HPDE6-E6E7 (cell line): Measurements from ENCODE around the gene ATG13.
"Not testable (repeated sequence)": the region's sequence is repeated elsewhere in the genome, so short reads cannot be mapped to it uniquely, and the experiment has no call there.

Experiments used
- DNase-seq: peaks from one replicate; pipeline ENCODE4 v3.0.0; 2011; ENCODE audit warnings: missing footprints; ENCODE audit errors: extremely low spot score

The ATG13 gene

DNA sequence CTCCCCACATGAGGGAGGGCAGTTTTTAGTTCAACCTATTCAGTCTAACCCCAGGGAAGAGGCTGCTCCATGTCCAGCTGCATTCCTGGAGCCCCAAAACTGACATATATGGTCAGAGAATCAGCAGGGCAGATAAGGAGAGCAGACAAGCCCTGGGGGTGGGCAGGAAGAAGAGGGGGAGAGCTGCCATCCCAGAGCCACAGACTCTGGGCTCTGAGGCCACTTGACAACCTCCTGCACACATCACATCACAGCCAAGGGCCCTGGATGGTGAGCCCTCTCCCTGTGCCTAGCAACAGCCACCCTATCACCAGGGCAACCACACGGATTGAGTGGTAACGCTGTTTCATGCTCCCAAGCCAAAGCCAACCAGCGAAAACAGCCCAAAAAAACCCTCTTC, 80.0 kb downstream of the ATG13 start:
- no peak for DNase-seq

DNA sequence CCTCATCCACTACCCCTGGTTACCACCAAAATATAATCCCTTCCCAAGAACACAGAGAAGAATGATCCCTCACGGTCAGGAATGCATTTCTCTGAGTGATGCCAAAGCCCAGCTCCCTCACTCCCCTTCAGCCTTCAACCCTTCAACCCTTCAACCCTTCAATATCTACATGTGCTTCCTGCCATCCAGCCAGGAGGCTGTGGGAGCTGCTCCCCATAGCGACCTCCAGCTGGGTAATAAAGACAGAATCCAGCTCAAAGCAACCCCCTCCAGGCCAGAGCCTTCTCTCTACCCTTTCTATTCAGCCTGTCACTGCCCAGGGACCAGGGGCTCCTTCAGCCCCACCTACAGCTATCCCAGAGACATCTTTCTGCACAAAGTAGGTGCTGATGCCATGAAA, 80.4 kb downstream of the ATG13 start:
- DNase-seq = no peak

DNA sequence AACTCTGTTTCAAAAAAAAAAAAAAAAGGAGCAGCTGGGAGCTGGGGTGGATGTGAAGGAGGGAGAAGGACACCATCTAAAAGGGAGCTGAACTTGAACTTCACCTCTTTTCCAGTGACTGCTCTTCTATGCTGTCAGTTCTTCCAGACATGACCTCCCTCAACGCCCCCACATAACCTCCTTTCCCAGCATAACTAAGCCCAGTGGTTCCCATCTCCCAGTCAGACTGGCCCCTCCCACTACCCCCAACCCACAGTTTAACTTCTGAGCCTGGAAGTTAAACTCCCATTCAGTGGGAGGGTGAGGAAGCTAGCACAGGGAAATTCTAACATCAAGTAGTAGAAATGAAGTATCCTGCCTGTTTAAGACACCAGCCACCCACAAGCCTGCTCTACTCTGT, 81.2 kb downstream of the ATG13 start:
- no peak for DNase-seq

DNA sequence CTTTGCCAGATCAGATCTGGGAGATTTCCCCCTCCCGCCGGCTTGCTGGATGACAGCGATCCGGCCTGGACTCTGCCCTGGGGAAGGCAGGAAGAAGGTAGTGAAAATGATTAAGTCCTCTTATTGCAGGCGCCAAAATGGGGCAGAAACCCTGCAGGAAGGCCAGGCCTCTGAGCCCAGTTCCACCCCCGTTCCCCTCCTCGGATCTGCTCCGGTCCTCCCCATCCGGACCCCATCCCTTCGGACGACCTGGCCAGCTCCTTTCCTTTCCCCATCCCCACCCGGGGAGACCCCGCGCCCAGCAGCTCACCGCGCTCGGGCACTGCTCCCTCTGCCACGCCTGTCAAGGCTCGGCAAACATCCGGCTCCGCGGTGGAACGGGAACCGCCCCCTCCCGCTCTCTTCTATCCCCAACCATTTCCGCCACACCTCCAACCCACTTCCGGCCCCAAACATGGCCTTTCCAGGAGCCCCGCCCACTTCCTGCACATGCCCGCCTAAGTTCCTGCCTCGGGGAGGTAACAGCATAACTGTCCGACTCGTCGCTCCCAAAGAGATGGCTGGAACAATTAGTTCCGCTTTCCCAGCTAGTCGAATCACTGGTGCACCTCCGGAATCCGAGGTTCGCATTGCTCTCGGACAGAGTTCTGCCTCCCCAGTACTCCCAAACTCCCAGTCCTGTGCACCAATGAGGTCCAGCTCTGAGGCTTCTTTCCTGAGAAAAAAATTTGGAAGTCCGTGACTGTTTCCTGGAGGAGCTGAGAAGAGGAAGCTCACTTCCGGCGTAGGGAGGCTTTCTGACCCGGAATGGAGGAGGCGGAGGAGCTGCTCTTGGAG, 83.1 kb downstream of the ATG13 start, which contains the start of the genes ARHGAP1 and ZNF408:
Gene ARHGAP1, minus strand, starts transcription at position 379 of the 837 bp plus-strand sequence. CDS start 4,512 bp downstream, outside the sequence.
Gene ZNF408, plus strand, starts transcription at position 791 of the 837 bp plus-strand sequence. Its CDS starts 17 bp downstream, at position 808.
- peak; percentile 88 for DNase-seq

DNA sequence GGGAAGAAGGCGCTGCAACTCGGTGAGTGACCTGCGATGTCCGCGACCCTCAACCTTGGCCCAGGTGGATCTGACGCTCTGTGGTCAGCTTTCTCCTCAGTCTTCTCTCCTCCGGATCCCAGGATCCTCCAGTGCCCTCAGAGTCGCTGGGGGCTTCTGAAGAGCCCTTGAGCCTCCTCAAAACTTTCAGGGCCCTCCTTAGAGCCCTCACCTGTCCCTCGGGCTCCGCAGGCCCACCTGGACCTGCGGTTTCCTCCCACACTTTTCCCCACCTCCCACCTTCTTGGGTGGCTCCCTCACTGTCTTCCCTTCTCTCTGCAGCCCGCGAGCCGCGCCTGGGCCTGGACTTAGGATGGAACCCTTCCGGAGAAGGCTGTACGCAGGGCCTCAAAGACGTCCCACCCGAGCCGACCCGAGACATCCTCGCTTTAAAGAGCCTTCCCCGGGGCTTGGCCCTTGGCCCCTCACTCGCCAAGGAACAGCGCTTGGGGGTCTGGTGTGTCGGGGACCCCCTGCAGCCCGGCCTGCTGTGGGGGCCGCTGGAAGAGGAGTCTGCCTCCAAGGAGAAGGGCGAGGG, 83.8 kb downstream of the ATG13 start:
- DNase-seq = no peak

DNA sequence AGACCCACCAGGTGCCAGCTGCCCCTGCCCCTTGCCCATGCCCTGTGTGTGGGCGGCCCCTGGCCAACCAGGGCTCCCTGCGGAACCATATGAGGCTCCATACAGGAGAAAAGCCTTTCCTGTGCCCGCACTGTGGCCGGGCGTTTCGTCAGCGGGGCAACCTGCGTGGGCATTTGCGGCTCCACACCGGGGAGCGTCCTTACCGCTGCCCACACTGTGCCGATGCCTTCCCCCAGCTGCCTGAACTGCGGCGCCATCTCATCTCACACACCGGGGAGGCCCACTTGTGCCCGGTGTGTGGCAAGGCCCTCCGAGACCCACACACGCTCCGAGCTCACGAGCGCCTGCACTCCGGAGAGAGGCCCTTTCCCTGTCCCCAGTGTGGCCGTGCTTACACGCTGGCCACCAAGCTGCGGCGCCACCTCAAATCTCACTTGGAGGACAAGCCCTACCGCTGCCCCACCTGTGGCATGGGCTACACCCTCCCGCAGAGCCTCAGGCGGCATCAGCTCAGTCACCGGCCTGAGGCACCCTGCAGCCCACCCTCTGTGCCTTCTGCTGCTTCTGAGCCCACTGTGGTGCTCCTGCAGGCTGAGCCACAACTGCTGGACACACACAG, 87.8 kb downstream of the ATG13 start:
- no peak for DNase-seq

DNA sequence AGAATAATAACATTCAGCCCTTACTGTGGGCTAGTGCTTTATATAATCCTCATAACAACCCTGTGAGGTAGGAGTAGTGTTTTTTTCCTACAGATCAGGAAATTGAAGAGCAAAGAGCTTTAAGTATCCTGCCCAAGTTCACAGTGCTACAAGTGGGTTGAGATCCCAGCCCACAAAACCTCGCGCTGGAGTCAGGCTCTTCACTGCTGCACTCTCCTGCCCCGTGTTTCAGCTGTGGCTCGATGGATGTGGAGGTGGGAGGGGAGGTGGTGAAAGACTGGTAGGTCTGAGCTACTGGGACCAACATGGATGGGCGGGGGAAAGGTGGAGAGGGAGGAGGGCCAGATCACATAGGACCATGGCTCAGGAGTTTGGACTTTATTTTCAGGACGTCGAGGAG, 89.5 kb downstream of the ATG13 start:
- DNase-seq = no peak

DNA sequence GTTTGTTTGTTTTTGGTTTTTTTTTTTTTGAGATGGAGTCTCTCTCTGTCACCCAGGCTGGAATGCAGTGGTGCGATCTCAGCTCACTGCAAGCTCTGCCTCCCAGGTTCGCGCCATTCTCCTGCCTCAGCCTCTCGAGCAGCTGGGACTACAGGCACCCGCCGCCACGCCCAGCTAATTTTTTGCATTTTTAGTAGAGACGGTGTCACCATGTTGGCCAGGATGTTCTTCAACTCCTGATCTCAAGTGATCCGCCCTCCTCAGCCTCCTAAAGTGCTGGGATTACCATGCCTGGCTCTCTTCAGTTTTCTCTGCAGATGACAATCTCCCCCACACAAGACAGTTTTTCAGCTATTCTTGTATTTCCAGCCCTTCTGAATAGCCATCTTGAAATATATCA, 92.0 kb downstream of the ATG13 start:
- DNase-seq = not testable (repeated sequence)

DNA sequence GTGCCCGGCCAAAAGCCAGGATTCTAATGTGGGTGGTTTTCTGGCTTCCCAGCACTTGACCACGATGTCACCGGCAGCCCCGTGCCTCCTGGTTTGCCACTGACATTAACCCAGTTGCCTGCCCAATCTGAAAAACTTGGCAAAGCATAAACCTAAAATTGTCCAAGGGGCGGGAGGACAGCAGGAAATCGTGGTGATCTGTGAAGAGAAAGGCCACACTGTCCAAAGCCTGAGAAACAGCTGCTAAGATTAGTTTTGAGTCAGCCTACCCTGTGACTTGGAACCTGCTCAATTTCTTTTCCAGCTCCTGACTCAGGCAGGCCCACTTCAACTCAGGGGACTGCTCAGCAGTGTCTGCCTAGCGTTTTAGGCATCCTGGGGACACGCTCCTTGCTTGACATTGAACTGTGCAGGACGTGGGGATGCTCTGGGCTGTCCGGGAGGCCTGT, 93.5 kb downstream of the ATG13 start:
- DNase-seq = no peak

DNA sequence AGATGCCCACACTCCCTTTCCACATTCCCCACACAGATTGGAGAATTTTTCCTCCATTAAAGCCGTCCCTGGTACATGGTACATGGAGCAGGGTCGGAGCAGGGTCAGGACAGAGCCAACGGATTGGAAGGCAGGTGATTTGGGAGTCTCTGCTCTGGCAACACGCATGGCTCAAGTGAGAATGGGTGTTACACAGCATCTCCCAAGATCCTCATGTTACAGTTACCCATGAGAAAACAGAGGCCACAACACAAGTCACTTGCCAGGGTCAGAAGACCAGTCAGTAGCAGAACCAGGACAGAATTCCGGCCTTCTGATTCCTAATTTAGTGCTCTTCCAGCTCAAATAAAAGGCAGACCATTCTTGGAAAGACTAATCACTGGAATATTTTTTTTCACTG, 94.0 kb downstream of the ATG13 start:
- no peak for DNase-seq

DNA sequence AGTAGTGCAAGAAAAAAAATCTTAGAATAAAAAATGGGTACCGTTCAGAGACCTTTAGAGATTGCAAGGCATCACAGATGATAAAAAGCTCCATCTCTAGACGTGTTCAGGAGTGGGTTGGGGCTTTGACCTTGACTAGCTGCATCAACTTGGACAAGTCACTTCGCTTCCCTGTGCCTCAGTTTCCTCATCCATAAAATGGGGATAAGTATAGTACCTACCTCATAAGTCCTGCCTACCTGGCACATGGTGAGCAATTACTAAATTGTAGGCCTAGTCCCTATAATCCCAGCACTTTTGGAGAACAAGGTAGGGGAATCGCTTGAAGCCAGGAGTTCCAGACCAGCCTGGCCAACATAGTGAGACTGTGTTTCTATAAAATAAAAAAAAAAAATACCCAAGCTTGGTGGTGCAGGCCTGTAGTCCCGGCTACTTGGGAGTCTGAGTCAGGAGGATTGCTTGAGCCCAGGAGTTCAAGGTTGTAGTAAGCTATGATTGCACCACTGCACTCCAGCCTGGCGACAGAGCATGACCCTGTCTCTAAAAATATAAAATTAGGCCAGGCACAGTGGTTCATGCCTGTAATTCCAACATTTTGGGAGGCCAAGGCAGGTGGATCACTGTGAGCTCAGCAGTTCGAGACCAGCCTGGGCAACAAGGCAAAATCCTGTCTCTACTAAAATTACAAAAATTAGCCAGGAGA, 95.7 kb downstream of the ATG13 start:
- DNase-seq = no peak

DNA sequence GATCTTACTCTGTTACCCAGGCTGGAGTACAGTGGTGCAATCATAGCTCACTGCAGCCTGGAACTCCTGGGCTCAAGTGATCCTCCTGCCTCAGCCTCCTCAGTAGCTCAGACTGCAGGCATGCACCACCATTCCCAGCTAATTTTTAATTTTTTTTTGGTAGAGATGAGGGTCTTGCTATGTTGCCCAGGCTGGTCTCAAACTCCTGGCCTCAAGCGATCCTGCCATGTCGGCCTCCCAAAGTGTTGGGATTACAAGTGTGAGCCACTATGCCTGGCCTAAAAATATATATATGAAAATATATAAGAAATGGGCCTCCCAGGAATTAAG, 100.4 kb downstream of the ATG13 start:
- DNase-seq = not testable (repeated sequence)

DNA sequence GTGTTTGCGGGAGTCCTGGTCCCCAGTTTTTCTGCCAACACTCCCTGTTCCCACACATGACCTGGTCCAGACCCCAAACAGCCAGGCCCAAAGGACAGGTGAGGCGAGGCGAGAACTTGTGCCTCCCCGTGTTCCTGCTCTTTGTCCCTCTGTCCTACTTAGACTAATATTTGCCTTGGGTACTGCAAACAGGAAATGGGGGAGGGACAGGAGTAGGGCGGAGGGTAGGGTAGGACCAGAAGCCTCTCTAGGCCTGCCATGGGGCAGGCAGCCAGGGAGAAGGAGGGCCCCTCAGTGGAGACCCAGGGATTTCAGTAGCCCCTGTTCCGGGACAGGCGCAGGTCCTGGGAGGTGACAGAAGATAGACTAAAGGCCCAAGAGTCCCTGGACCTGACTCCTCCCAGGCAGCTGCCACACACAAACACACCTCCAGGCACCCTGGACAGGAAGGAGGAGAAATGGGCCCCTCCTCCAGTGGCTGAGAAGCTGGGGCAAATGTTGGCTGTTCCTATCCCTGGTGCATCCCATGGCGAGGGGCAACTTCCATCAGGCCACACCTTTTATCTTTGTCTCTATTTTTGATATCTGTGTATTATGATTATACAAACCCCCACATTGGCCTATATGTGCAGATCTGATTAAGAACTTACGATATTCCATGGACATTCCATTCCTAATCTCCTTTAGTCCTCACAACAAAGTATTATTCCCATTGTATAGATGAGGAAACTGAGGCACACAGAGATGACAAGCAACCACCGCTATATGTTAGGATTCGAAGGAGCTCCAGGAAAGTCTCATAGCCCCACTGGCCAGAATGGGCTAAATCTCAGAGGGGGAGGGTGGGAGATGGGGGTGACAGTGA, 101.0 kb downstream of the ATG13 start:
- DNase-seq = no peak

DNA sequence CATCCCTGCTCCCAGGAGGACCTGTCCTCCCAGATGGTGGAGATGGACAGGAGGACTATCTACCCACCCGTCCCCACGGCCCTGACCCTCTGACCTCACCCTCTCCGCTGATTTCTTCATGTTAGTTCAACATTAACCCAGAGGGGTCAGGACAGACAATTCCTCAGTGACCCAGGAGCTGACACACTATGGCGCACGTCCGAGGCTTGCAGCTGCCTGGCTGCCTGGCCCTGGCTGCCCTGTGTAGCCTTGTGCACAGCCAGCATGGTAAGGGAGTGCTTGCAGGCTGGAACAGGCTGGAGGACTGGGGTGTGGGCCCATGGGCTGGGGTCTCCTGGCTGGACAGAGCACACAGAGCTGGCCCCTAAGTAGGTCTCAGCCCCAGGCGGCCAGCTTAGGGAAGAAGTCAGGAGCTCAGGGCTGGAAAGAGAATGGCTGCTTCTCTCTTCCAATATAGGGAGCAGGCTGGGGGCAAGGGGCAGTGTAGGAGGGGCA, 101.7 kb downstream of the ATG13 start, which contains the start of gene F2:
Gene F2, plus strand, starts transcription at position 166 of the 495 bp plus-strand sequence. Its CDS starts 23 bp downstream, at position 189.
- no peak for DNase-seq

DNA sequence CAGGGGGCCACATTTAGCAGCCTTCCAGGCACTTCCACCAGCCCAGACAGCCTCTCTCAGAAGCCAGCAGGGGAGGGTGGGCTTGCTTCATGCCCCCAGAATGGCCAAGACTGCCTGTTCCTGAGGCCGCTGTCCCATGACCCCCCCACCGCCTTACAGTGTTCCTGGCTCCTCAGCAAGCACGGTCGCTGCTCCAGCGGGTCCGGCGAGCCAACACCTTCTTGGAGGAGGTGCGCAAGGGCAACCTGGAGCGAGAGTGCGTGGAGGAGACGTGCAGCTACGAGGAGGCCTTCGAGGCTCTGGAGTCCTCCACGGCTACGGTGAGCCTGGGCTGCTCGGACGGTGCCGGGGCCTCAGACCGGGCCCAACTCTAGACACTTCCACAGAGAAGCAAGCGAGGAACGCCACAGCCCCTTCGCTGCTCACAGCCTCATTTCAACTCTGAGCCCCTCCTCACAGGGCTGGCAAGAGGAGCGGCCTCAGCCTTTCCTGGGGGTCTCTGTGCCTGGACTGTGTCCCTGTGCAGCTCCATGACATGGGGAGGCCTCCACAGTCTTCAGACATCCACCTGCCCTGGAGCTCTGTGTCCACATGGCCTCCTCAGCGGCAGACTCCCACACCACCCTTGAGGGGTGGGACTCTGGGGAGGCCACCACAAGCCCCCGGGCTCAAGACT, 102.3 kb downstream of the ATG13 start:
- DNase-seq = no peak

DNA sequence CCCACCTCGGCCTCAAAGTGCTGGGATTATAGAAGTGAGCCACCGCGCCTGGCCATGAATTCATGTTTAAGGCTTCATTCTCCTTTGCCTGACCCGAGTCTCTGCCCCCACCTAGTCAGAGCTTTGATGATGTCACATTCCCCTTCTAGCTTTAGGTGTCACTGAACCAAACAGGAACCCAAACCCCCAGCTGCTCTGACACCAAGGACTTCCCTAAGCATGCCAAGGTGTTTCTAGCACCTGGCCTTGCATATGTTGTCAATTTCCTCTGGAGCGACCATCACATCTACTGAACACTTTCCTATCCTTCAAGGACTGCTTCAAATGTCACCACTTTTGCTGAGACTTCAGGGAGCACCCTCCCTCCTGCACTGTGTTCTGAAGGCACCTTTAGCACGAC, 103.9 kb downstream of the ATG13 start:
- DNase-seq = no peak

DNA sequence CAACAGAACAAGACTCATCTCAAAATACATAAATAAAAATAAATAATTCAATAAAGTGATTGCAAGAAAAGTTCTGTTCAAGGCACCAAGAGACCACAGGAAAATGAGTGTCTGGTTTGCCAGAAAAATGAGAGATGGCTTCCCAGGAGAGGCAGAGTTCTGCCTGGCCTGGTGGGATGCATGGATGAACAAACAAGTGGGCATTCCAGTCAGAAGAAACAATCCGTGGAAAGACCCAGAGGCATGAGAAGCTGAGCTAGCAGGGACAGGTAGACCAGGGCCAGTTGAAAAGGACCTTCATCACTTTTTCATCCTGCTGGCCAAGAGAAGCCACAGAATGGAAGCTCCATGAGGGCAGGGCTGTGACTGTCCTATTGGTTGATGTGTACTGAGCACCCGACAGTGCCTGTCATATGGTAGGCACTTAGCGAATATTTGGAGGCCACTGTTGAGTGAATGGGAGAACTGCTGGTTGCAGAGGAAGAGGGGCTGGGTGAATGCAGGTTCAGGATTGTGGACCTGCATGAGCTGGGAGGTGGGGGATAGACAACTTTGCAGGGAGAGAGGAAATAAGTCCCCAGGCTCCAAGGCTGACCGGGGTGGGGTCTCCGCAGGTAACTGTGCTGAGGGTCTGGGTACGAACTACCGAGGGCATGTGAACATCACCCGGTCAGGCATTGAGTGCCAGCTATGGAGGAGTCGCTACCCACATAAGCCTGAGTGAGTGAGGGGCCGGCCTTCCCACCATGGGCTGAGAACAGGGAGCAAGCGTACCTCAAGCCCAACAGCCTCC, 105.4 kb downstream of the ATG13 start:
- no peak for DNase-seq

DNA sequence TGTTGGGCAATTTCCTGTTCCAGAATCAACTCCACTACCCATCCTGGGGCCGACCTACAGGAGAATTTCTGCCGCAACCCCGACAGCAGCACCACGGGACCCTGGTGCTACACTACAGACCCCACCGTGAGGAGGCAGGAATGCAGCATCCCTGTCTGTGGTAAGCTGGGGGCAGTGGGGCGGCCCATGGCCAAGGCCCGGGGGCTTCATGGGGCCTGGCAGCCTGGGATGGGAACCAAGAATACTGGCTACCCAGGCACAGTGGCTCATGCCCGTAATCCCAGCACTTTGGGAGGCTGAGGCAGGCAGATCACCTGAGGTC, 106.0 kb downstream of the ATG13 start:
- no peak for DNase-seq

DNA sequence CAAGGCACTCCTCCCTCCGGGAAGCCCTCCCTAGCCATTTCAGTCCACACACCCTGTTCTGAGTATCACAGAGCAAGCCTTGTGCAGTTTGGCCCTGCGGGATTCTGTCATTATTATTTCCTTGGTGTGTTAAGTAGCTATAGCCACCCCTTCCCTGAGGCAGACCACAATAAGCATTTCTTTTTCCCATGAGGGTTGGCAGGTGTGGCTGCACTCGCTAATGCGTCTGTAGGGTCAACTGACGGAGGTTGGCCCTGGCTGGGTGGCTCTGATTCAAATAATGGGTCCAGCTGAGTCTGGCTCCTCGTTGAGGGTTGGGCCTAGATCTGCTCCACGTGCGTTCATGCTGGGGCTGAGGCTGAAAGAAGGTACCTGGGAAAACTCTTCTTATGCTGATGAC, 106.7 kb downstream of the ATG13 start:
- DNase-seq = no peak
